Colonic mucosa (tissue), 4 donors: ENCODE results near the gene MARCHF11. TPM values are rescaled to one million over a fixed set of nuclear protein-coding genes. Genes with fewer than 3 reads are reported as not detected.

Experiments
- DNase-seq: peaks from one replicate; pipeline ENCODE4 v3.0.0-alpha.2; 2020
- H3K27ac ChIP-seq: fragments of 200-600 bp; one replicate; pipeline ENCODE4 v1.8.0; 2021
- H3K27me3 ChIP-seq: fragments of 200-600 bp; one replicate; pipeline ENCODE4 v1.8.0; 2021
- H3K36me3 ChIP-seq: fragments of 200-600 bp; one replicate; pipeline ENCODE4 v1.8.0; 2021
- H3K4me1 ChIP-seq: fragments of 200-600 bp; one replicate; pipeline ENCODE4 v1.8.0; 2021; ENCODE audit warnings: mild to moderate bottlenecking
- H3K4me3 ChIP-seq: fragments of 200-600 bp; one replicate; pipeline ENCODE4 v1.8.0; 2021
- H3K9ac ChIP-seq, 2 donors: one replicate each; pipeline ENCODE4 v1.7.0; 2013; ENCODE audit warnings: control low read depth in 2 of 2, low read depth in 2 of 2, low read length in 2 of 2
- H3K9me3 ChIP-seq: fragments of 200-600 bp; one replicate; pipeline ENCODE4 v1.8.0; 2021
- CTCF ChIP-seq: fragments of 200-600 bp; IDR thresholded peaks from one replicate; pipeline ENCODE4 v1.8.0; 2022; ENCODE audit warnings: antibody characterized with exemption, mild to moderate bottlenecking
- intact Hi-C: fragments of 100-400 bp; cut with DNase I; formaldehyde crosslinking; loops from one replicate; pipeline ENCODE4 v1.14.1; 2022
- total RNA-seq, 2 donors: library from RNA; stranded (reverse); fragmentation: NEBNext Ultra II Directional in 1 of 2; extraction: Animal tissue kit (Norgen Biotek cat#: 25700) in 1 of 2; gene quantifications; one replicate each; pipeline ENCODE4 v1.2.1, GENCODE V29; 2021
- donor health status: healthy.
- donor health status: DM: no; HTN: no; CAD: no.
- donor health status: DM: no; HTN: no; CAD: no.

The MARCHF11 gene
- total RNA-seq, 2 donors from 2014 or later = not detected

DNA sequence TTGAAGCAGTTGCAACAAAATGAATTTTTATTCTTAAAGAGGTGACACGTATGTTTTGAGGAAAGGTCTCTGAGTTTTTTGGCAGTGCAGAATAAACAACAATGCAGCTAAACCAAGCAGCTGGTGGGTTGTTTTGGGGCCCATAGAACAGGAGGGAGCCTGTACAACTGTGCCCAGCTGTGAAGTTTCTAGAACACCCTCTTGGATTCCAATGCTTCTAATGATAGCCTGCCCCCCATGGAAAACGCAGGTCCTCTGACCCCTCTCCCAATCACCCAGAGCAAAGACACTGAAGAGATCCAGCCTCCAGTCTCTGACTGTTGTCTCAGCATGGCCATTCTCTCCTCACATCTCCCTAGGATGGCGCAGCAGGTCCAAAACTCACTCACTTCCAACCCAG is 150.9 kb downstream of the MARCHF11 start:
- intact Hi-C loops = no loop called here
- H3K27me3 ChIP-seq = no peaks in the 10 kb centered on the region

DNA sequence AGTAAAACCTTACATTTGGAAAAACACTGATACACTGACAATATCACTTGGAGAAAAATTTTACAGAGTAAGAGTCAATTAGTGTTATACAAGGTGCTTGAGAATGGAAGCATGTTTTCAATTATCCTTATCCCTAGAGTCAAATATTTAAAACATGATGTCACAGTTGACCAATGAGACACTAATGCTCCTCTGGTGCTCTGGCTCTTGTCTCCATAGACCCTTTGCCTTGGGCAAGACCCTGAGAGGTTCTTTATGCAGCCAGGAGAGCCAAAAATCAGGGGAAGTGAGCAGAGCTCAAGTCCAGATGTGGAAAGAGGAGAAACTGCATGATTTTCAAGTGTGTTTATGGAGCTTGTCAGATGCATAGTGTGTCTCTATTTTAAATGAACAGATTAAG is 153.9 kb downstream of the MARCHF11 start:
- no peaks in the 10 kb centered on the region for H3K27me3 ChIP-seq
- no peak for TF ChIP-seq CTCF
- H3K36me3 ChIP-seq = no peaks in the 10 kb centered on the region
- no peaks in the 10 kb centered on the region for H3K9me3 ChIP-seq
- no peak overlapping the region for H3K4me3 ChIP-seq
- H3K9ac ChIP-seq = no peak overlapping the region
- intact Hi-C loops = no loop called here
- H3K4me1 ChIP-seq = no peaks in the 10 kb centered on the region
- no peak for DNase-seq
- H3K27ac ChIP-seq = no peak overlapping the region

More for the DNA sequence above, 150.9 kb downstream of the MARCHF11 start:
- TF ChIP-seq CTCF = no peak
- Histone ChIP-seq H3K4me3 (no peak overlapping the region), H3K4me1 (no peaks in the 10 kb centered on the region), H3K36me3 (no peaks in the 10 kb centered on the region), H3K27ac (no peak overlapping the region), H3K9ac (no peak overlapping the region), H3K9me3 (no peaks in the 10 kb centered on the region)
- DNase-seq = no peak

- Histone ChIP-seq H3K9me3 (no peaks in the 10 kb centered on the region), H3K4me1 (no peaks in the 10 kb centered on the region), H3K4me3 (no peak overlapping the region), H3K9ac (no peak overlapping the region), H3K27me3 (no peaks in the 10 kb centered on the region), H3K36me3 (no peaks in the 10 kb centered on the region), H3K27ac (no peak overlapping the region)
- no peak for TF ChIP-seq CTCF
- no peak for DNase-seq
- intact Hi-C loops = no loop called here
Measured at GRCh38 chr5:16018970-16019369, 160.6 kb downstream of the MARCHF11 start.

- Histone ChIP-seq H3K9ac (no peak overlapping the region), H3K27ac (no peak overlapping the region), H3K36me3 (no peaks in the 10 kb centered on the region), H3K4me3 (no peak overlapping the region), H3K4me1 (no peaks in the 10 kb centered on the region), H3K27me3 (no peaks in the 10 kb centered on the region), H3K9me3 (no peaks in the 10 kb centered on the region)
- TF ChIP-seq CTCF = no peak
- no peak for DNase-seq
- intact Hi-C loops = no loop called here
Measured at GRCh38 chr5:16017720-16018119, 161.9 kb downstream of the MARCHF11 start.
